GM23338 (cell line): ENCODE data around the gene DPP10.

Source experiments
- EZH2 ChIP-seq: fragments of 200-600 bp; sonication (generic); IDR thresholded peaks from one replicate; pipeline ENCODE4 v1.8.0; 2017; ENCODE audit warnings: antibody characterized with exemption, mild to moderate bottlenecking, low read depth; ENCODE audit not compliant: unreplicated experiment
- JUNB ChIP-seq: IDR thresholded peaks from one replicate; pipeline ENCODE4 v1.6.1; 2016; ENCODE audit warnings: antibody characterized with exemption; ENCODE audit not compliant: unreplicated experiment
- POLR2AphosphoS5 ChIP-seq: IDR thresholded peaks from 2 replicates; pipeline ENCODE4 v1.6.1; 2016; ENCODE audit warnings: antibody characterized with exemption, low read depth
- ZNF114 ChIP-seq: fragments of 250-450 bp; sonication (Bioruptor Pico); IDR thresholded peaks from 2 replicates; pipeline ENCODE4 v1.5.0; 2020; ENCODE audit warnings: mild to moderate bottlenecking, moderate library complexity
- TF ChIP-seq, protein P1 (sequence below), 2 experiments: fragments of 200-600 bp in 1 of 2; sonication (generic) in 1 of 2; conservative IDR thresholded peaks; 2 replicates each; pipeline versions ENCODE4 v1.5.1 to v1.6.1; 2016 to 2017; ENCODE audit warnings: antibody characterized with exemption in 2 of 2, low read depth in 2 of 2, mild to moderate bottlenecking in 2 of 2, moderate library complexity in 1 of 2

- TF ChIP-seq POLR2AphosphoS5 (no peak), ZNF114 (no peak), JUNB (no peak), EZH2 (no peak)
- TF ChIP-seq, protein P1, sequence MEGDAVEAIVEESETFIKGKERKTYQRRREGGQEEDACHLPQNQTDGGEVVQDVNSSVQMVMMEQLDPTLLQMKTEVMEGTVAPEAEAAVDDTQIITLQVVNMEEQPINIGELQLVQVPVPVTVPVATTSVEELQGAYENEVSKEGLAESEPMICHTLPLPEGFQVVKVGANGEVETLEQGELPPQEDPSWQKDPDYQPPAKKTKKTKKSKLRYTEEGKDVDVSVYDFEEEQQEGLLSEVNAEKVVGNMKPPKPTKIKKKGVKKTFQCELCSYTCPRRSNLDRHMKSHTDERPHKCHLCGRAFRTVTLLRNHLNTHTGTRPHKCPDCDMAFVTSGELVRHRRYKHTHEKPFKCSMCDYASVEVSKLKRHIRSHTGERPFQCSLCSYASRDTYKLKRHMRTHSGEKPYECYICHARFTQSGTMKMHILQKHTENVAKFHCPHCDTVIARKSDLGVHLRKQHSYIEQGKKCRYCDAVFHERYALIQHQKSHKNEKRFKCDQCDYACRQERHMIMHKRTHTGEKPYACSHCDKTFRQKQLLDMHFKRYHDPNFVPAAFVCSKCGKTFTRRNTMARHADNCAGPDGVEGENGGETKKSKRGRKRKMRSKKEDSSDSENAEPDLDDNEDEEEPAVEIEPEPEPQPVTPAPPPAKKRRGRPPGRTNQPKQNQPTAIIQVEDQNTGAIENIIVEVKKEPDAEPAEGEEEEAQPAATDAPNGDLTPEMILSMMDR (conservative IDR thresholded peaks at IDR 0.05; ENCODE audit: low read depth in 2 of 2) = no peak
These were observed 15.7 kb upstream of the DPP10 start for GRCh38 chr2:114426756-114427155.
